HepG2 (cell line): ENCODE data around the gene C1orf116. TPM values are rescaled to one million over a fixed set of nuclear protein-coding genes. Genes with fewer than 3 reads are reported as not detected.

Experiments
- ATAC-seq: fragments of 200-7000 bp; cut with Tn5 transposase; 3 replicates; pipeline ENCODE4 v1.9.1; 2020; ENCODE audit warnings: mild to moderate bottlenecking, moderate library complexity
- BruUV-seq: library from RNA; stranded (reverse); fragments of 400-500 nt; replicated peaks from 2 replicates; lab custom pipeline; 2021; lab: Mats Ljungman, UMichigan
- CTCF ChIA-PET: fragments of 300-600 bp; formaldehyde crosslinking; extraction: SDS; loops from one replicate; lab custom pipeline; 2021; ENCODE audit warnings: low total read pairs, inconsistent platforms, low intra/inter-chr PET ratio; lab: Yijun Ruan, JAX
- POLR2A ChIA-PET: fragments of 350-600 bp; sonication (Branson Sonifier 250); formaldehyde crosslinking; loops from one replicate; lab custom pipeline; 2020; ENCODE audit warnings: antibody characterized with exemption, inconsistent platforms; lab: Yijun Ruan, JAX
- DNase-seq: peaks from one replicate; pipeline ENCODE4 v3.0.0-alpha.2; 2015; ENCODE audit warnings: low spot score
- FAIRE-seq: peaks from 3 replicates; lab custom pipeline; 2011; peaks lifted over from hg19 to GRCh38; lab: Jason Lieb, UNC
- H2AFZ ChIP-seq: one replicate; pipeline ENCODE4 v1.6.1; 2011; ENCODE audit warnings: low read length, inconsistent platforms
- H3K27ac ChIP-seq: fragments of 300-600 bp; 3 replicates; pipeline ENCODE4 v1.8.0; 2011; ENCODE audit warnings: mixed run types, mild to moderate bottlenecking, mixed read lengths, low read length, inconsistent platforms; ENCODE audit not compliant: insufficient read depth; ENCODE audit errors: extremely low read length
- H3K27me3 ChIP-seq, 2 experiments: fragments of 200-600 bp in 1 of 2; 2 replicates in 1 of 2; 3 replicates in 1 of 2; pipeline versions ENCODE4 v1.6.0 to v1.8.0; 2011; ENCODE audit warnings: low read length in 2 of 2, mild to moderate bottlenecking in 2 of 2, moderate library complexity in 2 of 2, inconsistent platforms in 1 of 2; ENCODE audit not compliant: insufficient read depth in 2 of 2, control insufficient read depth in 1 of 2
- H3K36me3 ChIP-seq, 2 experiments: fragments of 200-600 bp in 1 of 2; replicated peaks in 1 of 2; 2 replicates in 1 of 2; 3 replicates in 1 of 2; pipeline versions ENCODE4 v1.5.1 to v1.8.0; 2011; ENCODE audit warnings: low read length in 2 of 2, inconsistent platforms in 1 of 2; ENCODE audit not compliant: insufficient read depth in 2 of 2, control insufficient read depth in 1 of 2
- H3K4me1 ChIP-seq: 2 replicates; pipeline ENCODE4 v1.5.1; 2012; ENCODE audit warnings: low read length, inconsistent platforms; ENCODE audit not compliant: insufficient read depth
- H3K4me2 ChIP-seq: 2 replicates; pipeline ENCODE4 v1.6.0; 2011; ENCODE audit warnings: low read depth, low read length, inconsistent platforms
- H3K4me3 ChIP-seq, 3 experiments: fragments of 200-600 bp in 1 of 3; sonication (generic), shearing (Covaris generic) in 1 of 3; replicated peaks in 1 of 3; 2 replicates each; pipeline ENCODE4 v1.5.1; 2011 to 2016; ENCODE audit warnings: low read length in 3 of 3, inconsistent platforms in 2 of 3, low read depth in 2 of 3, mild to moderate bottlenecking in 2 of 3, control low read depth in 1 of 3, mixed read lengths in 1 of 3; ENCODE audit not compliant: insufficient read depth in 1 of 3
- H3K79me2 ChIP-seq: one replicate; pipeline ENCODE4 v1.6.1; 2011; ENCODE audit warnings: low read length, inconsistent platforms; ENCODE audit not compliant: insufficient read depth
- H3K9ac ChIP-seq: 2 replicates; pipeline ENCODE4 v1.6.0; 2011; ENCODE audit warnings: mild to moderate bottlenecking, low read depth, low read length, inconsistent platforms; ENCODE audit not compliant: insufficient read depth
- H3K9me3 ChIP-seq: 2 replicates; pipeline ENCODE4 v1.5.1; 2012; ENCODE audit warnings: mild to moderate bottlenecking, low read length
- H4K20me1 ChIP-seq: 2 replicates; pipeline ENCODE4 v1.6.0; 2011; ENCODE audit warnings: inconsistent platforms, mild to moderate bottlenecking, low read length, moderate library complexity; ENCODE audit not compliant: insufficient read depth
- BORCS8-MEF2B ChIP-seq: sonication (generic); formaldehyde crosslinking; IDR thresholded peaks from 2 replicates; pipeline ENCODE4 v1.8.0; 2022; ENCODE audit warnings: mild to moderate bottlenecking, missing genetic modification reagents
- CAMTA2 ChIP-seq: sonication (generic); formaldehyde crosslinking; IDR thresholded peaks from 2 replicates; pipeline ENCODE4 v1.4.0; 2020; ENCODE audit warnings: mild to moderate bottlenecking, missing genetic modification reagents, borderline replicate concordance
- REL ChIP-seq: sonication (generic); formaldehyde crosslinking; conservative IDR thresholded peaks from 2 replicates; pipeline ENCODE4 v1.8.0; 2022; ENCODE audit warnings: mild to moderate bottlenecking, missing genetic modification reagents, moderate library complexity
- SKI ChIP-seq: fragments of 450-650 bp; IDR thresholded peaks from one replicate; pipeline ENCODE4 v1.6.1; 2018; ENCODE audit warnings: mild to moderate bottlenecking; ENCODE audit not compliant: partially characterized antibody
- SRF ChIP-seq: IDR thresholded peaks from 2 replicates; pipeline ENCODE4 v1.6.1; 2011; ENCODE audit warnings: mild to moderate bottlenecking, low read depth, low read length, moderate library complexity
- TCF12 ChIP-seq, 2 experiments: fragments of 450-650 bp in 1 of 2; sonication (generic) in 1 of 2; formaldehyde crosslinking in 1 of 2; IDR thresholded peaks; 2 replicates each; pipeline versions ENCODE4 v1.6.1 to v1.8.0; 2017 to 2022; ENCODE audit warnings: antibody characterized with exemption in 1 of 2, mild to moderate bottlenecking in 1 of 2, missing genetic modification reagents in 1 of 2, moderate library complexity in 1 of 2
- ZMYM2 ChIP-seq: sonication (generic); formaldehyde crosslinking; IDR thresholded peaks from 2 replicates; pipeline ENCODE4 v1.8.0; 2022; ENCODE audit warnings: mild to moderate bottlenecking, missing genetic modification reagents
- ZNF333 ChIP-seq: sonication (generic); formaldehyde crosslinking; IDR thresholded peaks from 2 replicates; pipeline ENCODE4 v1.4.0; 2020; ENCODE audit warnings: mild to moderate bottlenecking, missing genetic modification reagents, borderline replicate concordance
- ZNF740 ChIP-seq: sonication (generic); formaldehyde crosslinking; IDR thresholded peaks from 2 replicates; pipeline ENCODE4 v1.4.0; 2020; ENCODE audit warnings: missing genetic modification reagents
- ZNF749 ChIP-seq: sonication (generic); formaldehyde crosslinking; IDR thresholded peaks from 2 replicates; pipeline ENCODE4 v1.8.0; 2022; ENCODE audit warnings: mild to moderate bottlenecking, missing genetic modification reagents, moderate library complexity, borderline replicate concordance
- ZNF761 ChIP-seq: sonication (generic); formaldehyde crosslinking; conservative IDR thresholded peaks from 2 replicates; pipeline ENCODE4 v1.4.0; 2020; ENCODE audit warnings: mild to moderate bottlenecking, missing genetic modification reagents
- WGBS: methylation state at CpG from one replicate; pipeline ENCODE4 v1.1.6; 2017; ENCODE audit warnings: low lambda C conversion rate; 5-methylcytosine and 5-hydroxymethylcytosine counted together
- in situ Hi-C: cut with HindIII; loops from 2 replicates; pipeline ENCODE4 v1.10.0; 2017; ENCODE audit warnings: low pct_unique_long_range_greater_than_20kb; ENCODE audit not compliant: extremely low pct_ligation_motif_present
- intact Hi-C: fragments of 100-400 bp; cut with micrococcal nuclease; formaldehyde crosslinking; loops from one replicate; pipeline ENCODE4 v1.10.0; 2022; ENCODE audit not compliant: unreplicated experiment
- polyA plus RNA-seq, 8 experiments: library from polyadenylated mRNA; depleted of rRNA in 3 of 8; stranded (reverse) in 7 of 8; unstranded in 1 of 8; fragments of >200 nt; fragmentation: Illumina TruSeq in 4 of 8; extraction: Trizol in 4 of 8; gene quantifications; 2 replicates each; pipeline versions ENCODE4 v1.2.1 to v1.2.3, GENCODE V29; 2011 to 2016; ENCODE audit warnings: low read depth in 4 of 8, missing spikeins in 1 of 8, mixed read lengths in 1 of 8; ENCODE audit not compliant: insufficient read depth in 1 of 8
- total RNA-seq, 5 experiments: library from RNA; depleted of rRNA; stranded (reverse); fragments of >200 nt; fragmentation: Illumina TruSeq; extraction: Trizol; gene quantifications; 2 replicates each; pipeline ENCODE4 v1.2.3, GENCODE V29; 2016; ENCODE audit warnings: low read depth in 1 of 5
- TF ChIP-seq, protein P1 (sequence below): sonication (generic); formaldehyde crosslinking; conservative IDR thresholded peaks from 2 replicates; pipeline ENCODE4 v1.4.0; 2020; ENCODE audit warnings: missing genetic modification reagents
- TF ChIP-seq, protein P2 (sequence below): sonication (generic); formaldehyde crosslinking; IDR thresholded peaks from 2 replicates; pipeline ENCODE4 v1.9.0; 2022; ENCODE audit warnings: missing genetic modification reagents, mild to moderate bottlenecking, borderline replicate concordance

C1orf116 gene
- total and polyA plus RNA-seq, 2 of the 13 experiments (the other 11 are each of a cell fraction or from before 2014, with no cell fraction given): 0.51 to 0.95 TPM

DNA sequence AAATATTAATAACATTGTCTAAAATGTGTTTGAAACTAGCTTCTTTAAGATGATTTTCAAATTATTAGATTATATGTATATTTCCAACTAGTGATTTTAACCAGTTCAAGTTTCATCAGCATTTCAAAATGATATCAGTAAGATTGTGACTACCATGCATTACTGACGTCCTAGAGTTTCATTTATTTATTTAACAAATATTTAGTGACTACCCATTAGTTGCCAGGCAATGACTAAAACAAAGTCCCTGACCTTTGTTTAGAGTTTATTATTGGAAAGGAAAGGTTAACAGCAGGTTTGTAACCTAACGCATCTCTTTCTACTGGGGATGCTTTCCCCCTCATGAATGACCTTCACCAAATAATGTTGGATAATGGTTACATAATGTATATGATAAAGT lies 48.5 kb upstream of the C1orf116 start:
- Histone ChIP-seq H3K4me3 (no peak overlapping the region), H3K9me3 (no peaks in the 10 kb centered on the region), H2AFZ (no peak overlapping the region), H4K20me1 (no peaks in the 10 kb centered on the region), H3K27me3 (no peaks in the 10 kb centered on the region), H3K9ac (no peak overlapping the region), H3K4me2 (no peak overlapping the region), H3K27ac (no peak overlapping the region), H3K4me1 (peaks cover 26% of the 10 kb centered on the region), H3K79me2 (no peaks in the 10 kb centered on the region), H3K36me3 (no peaks in the 10 kb centered on the region)
- intact Hi-C loops (no loop called here), in situ Hi-C loops (no loop called here)
- ChIA-PET POLR2A (no interaction called here), CTCF (no interaction called here)
- no TSS peak for BruUV-seq
- ATAC-seq (no peak), FAIRE-seq (no peak), DNase-seq (no peak)
- WGBS: 41% methylated on average over 2 of the region's 2 CpGs
- TF ChIP-seq SRF: no peak
- no peak for TF ChIP-seq ZMYM2
- TF ChIP-seq BORCS8-MEF2B: no peak
- no peak for TF ChIP-seq ZNF761

GRCh38 chr1:207079706-207080241 lies 47.2 kb upstream of the C1orf116 start:
- no peaks in the 10 kb centered on the region for H3K27me3 ChIP-seq
- ATAC-seq (no peak), DNase-seq (no peak), FAIRE-seq (no peak)
- H3K4me3 ChIP-seq: no peak overlapping the region
- intact Hi-C loops (loop anchor here (10.0 kb wide), 1 partner anchor 345 kb away; no protein-coding TSS in a partner anchor), in situ Hi-C loops (loop anchor here (10.0 kb wide), 1 partner anchor 145 kb away; no protein-coding TSS in a partner anchor)
- H3K79me2 ChIP-seq: no peaks in the 10 kb centered on the region
- WGBS: 89% methylated on average over 6 of the region's 6 CpGs
- no peak overlapping the region for H3K9ac ChIP-seq
- no peak overlapping the region for H2AFZ ChIP-seq
- H3K4me1 ChIP-seq: peaks cover 12% of the 10 kb centered on the region
- H4K20me1 ChIP-seq: no peaks in the 10 kb centered on the region
- no peaks in the 10 kb centered on the region for H3K36me3 ChIP-seq
- ChIA-PET CTCF (no interaction called here), POLR2A (no interaction called here)
- H3K4me2 ChIP-seq: no peak overlapping the region
- no peaks in the 10 kb centered on the region for H3K9me3 ChIP-seq
- H3K27ac ChIP-seq: no peak overlapping the region
- no TSS peak for BruUV-seq
- TF ChIP-seq REL (CRISPR knock-in tag) (no peak), TCF12 (IDR thresholded peaks at IDR 0.05) (no peak), TCF12 (CRISPR knock-in tag; IDR thresholded peaks at IDR 0.05) (no peak), ZNF333 (CRISPR knock-in tag) (no peak), ZNF740 (CRISPR knock-in tag) (no peak), CAMTA2 (CRISPR knock-in tag) (no peak), SKI (no peak), ZNF749 (CRISPR knock-in tag) (no peak)
- TF ChIP-seq, protein P1, sequence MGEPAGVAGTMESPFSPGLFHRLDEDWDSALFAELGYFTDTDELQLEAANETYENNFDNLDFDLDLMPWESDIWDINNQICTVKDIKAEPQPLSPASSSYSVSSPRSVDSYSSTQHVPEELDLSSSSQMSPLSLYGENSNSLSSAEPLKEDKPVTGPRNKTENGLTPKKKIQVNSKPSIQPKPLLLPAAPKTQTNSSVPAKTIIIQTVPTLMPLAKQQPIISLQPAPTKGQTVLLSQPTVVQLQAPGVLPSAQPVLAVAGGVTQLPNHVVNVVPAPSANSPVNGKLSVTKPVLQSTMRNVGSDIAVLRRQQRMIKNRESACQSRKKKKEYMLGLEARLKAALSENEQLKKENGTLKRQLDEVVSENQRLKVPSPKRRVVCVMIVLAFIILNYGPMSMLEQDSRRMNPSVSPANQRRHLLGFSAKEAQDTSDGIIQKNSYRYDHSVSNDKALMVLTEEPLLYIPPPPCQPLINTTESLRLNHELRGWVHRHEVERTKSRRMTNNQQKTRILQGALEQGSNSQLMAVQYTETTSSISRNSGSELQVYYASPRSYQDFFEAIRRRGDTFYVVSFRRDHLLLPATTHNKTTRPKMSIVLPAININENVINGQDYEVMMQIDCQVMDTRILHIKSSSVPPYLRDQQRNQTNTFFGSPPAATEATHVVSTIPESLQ: no peak
- TF ChIP-seq, protein P2, sequence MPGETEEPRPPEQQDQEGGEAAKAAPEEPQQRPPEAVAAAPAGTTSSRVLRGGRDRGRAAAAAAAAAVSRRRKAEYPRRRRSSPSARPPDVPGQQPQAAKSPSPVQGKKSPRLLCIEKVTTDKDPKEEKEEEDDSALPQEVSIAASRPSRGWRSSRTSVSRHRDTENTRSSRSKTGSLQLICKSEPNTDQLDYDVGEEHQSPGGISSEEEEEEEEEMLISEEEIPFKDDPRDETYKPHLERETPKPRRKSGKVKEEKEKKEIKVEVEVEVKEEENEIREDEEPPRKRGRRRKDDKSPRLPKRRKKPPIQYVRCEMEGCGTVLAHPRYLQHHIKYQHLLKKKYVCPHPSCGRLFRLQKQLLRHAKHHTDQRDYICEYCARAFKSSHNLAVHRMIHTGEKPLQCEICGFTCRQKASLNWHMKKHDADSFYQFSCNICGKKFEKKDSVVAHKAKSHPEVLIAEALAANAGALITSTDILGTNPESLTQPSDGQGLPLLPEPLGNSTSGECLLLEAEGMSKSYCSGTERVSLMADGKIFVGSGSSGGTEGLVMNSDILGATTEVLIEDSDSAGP (CRISPR knock-in tag): no peak
